Muscle layer of colon (tissue), 2 donors: ENCODE measurements around the gene UROS.

ENCODE experiments used
- H3K27ac ChIP-seq: one replicate; pipeline ENCODE4 v1.7.0; 2013; ENCODE audit warnings: low read depth, mild to moderate bottlenecking, low read length, moderate library complexity
- H3K27me3 ChIP-seq, 2 donors: one replicate each; pipeline ENCODE4 v1.7.0; 2013; ENCODE audit warnings: low read length in 2 of 2, mild to moderate bottlenecking in 2 of 2; ENCODE audit not compliant: insufficient read depth in 2 of 2, control insufficient read depth in 1 of 2
- H3K36me3 ChIP-seq: one replicate; pipeline ENCODE4 v1.7.0; 2013; ENCODE audit warnings: mild to moderate bottlenecking, low read length; ENCODE audit not compliant: insufficient read depth
- H3K4me1 ChIP-seq: one replicate; pipeline ENCODE4 v1.7.0; 2013; ENCODE audit warnings: mild to moderate bottlenecking, low read length; ENCODE audit not compliant: insufficient read depth
- H3K4me3 ChIP-seq, 2 donors: one replicate each; pipeline ENCODE4 v1.7.0; 2013; ENCODE audit warnings: low read length in 2 of 2, low read depth in 1 of 2, mild to moderate bottlenecking in 1 of 2, moderate library complexity in 1 of 2
- H3K9ac ChIP-seq: one replicate; pipeline ENCODE4 v1.7.0; 2013; ENCODE audit warnings: low read length
- H3K9me3 ChIP-seq: one replicate; pipeline ENCODE4 v1.7.0; 2013; ENCODE audit warnings: mild to moderate bottlenecking, low read length
- donor health status: abdominal sarcoma.
- donor health status: Adenocarcinoma of cecum.

Gene UROS

GRCh38 chr10:125783957-125784356 is 39.1 kb downstream of the UROS start:
- Histone ChIP-seq H3K9me3 (no peaks in the 10 kb centered on the region), H3K27me3 (no peaks in the 10 kb centered on the region), H3K4me3 (no peak overlapping the region), H3K36me3 (peaks cover 5% of the 10 kb centered on the region), H3K4me1 (no peaks in the 10 kb centered on the region), H3K27ac (no peak overlapping the region), H3K9ac (no peak overlapping the region)

GRCh38 chr10:125783408-125783807 is 39.6 kb downstream of the UROS start:
- H3K4me1 ChIP-seq, result no peaks in the 10 kb centered on the region

GRCh38 chr10:125782616-125783015 is 40.4 kb downstream of the UROS start:
- Histone ChIP-seq H3K27ac (no peak overlapping the region), H3K4me3 (no peak overlapping the region), H3K36me3 (no peaks in the 10 kb centered on the region), H3K27me3 (no peaks in the 10 kb centered on the region), H3K4me1 (no peaks in the 10 kb centered on the region), H3K9ac (no peak overlapping the region), H3K9me3 (no peaks in the 10 kb centered on the region)

More at GRCh38 chr10:125783408-125783807, 39.6 kb downstream of the UROS start:
- no peak overlapping the region for H3K4me3 ChIP-seq
- H3K27ac ChIP-seq, result no peak overlapping the region
- no peaks in the 10 kb centered on the region for H3K9me3 ChIP-seq
- H3K9ac ChIP-seq, result no peak overlapping the region
- H3K27me3 ChIP-seq, result no peaks in the 10 kb centered on the region
- peaks cover 5% of the 10 kb centered on the region for H3K36me3 ChIP-seq

- H3K4me3 ChIP-seq, result no peak overlapping the region
- no peak overlapping the region for H3K9ac ChIP-seq
These were observed 41.0 kb downstream of the UROS start for GRCh38 chr10:125782054-125782453.

GRCh38 chr10:125781374-125781773 is 41.7 kb downstream of the UROS start:
- no peak overlapping the region for H3K4me3 ChIP-seq
- no peak overlapping the region for H3K27ac ChIP-seq
- no peaks in the 10 kb centered on the region for H3K9me3 ChIP-seq
- no peaks in the 10 kb centered on the region for H3K4me1 ChIP-seq
- no peaks in the 10 kb centered on the region for H3K27me3 ChIP-seq
- no peak overlapping the region for H3K9ac ChIP-seq
- no peaks in the 10 kb centered on the region for H3K36me3 ChIP-seq

More at GRCh38 chr10:125782054-125782453, 41.0 kb downstream of the UROS start:
- Histone ChIP-seq H3K4me1 (no peaks in the 10 kb centered on the region), H3K9me3 (no peaks in the 10 kb centered on the region), H3K27ac (no peak overlapping the region), H3K27me3 (no peaks in the 10 kb centered on the region), H3K36me3 (no peaks in the 10 kb centered on the region)

GRCh38 chr10:125779403-125780327 is 43.4 kb downstream of the UROS start:
- H3K4me3 ChIP-seq, result no peak overlapping the region
- no peak overlapping the region for H3K27ac ChIP-seq
- H3K9me3 ChIP-seq, result no peaks in the 10 kb centered on the region
- no peaks in the 10 kb centered on the region for H3K4me1 ChIP-seq
- H3K27me3 ChIP-seq, result no peaks in the 10 kb centered on the region
- no peaks in the 10 kb centered on the region for H3K36me3 ChIP-seq
- no peak overlapping the region for H3K9ac ChIP-seq

- H3K4me1 ChIP-seq, result no peaks in the 10 kb centered on the region
These were observed 44.5 kb downstream of the UROS start for GRCh38 chr10:125778556-125778955.

GRCh38 chr10:125777806-125778205 is 45.3 kb downstream of the UROS start:
- Histone ChIP-seq H3K9ac (no peak overlapping the region), H3K36me3 (no peaks in the 10 kb centered on the region)

More at GRCh38 chr10:125778556-125778955, 44.5 kb downstream of the UROS start:
- Histone ChIP-seq H3K27me3 (no peaks in the 10 kb centered on the region), H3K27ac (no peak overlapping the region), H3K4me3 (no peak overlapping the region), H3K9ac (no peak overlapping the region), H3K9me3 (no peaks in the 10 kb centered on the region), H3K36me3 (no peaks in the 10 kb centered on the region)

GRCh38 chr10:125775491-125776106 is 47.5 kb downstream of the UROS start, which contains the start of gene MMP21:
MMP21 (minus strand) TSS chr10:125775821; CDS start chr10:125775821, 0 bp downstream.
- Histone ChIP-seq H3K9me3 (no peaks in the 10 kb centered on the region), H3K36me3 (no peaks in the 10 kb centered on the region), H3K9ac (no peak within 1 kb of the TSS), H3K4me1 (no peaks in the 10 kb centered on the region), H3K4me3 (no peak within 1 kb of the TSS), H3K27me3 (no peaks in the 10 kb centered on the region), H3K27ac (no peak within 1 kb of the TSS)

More at GRCh38 chr10:125777806-125778205, 45.3 kb downstream of the UROS start:
- Histone ChIP-seq H3K4me1 (no peaks in the 10 kb centered on the region), H3K9me3 (no peaks in the 10 kb centered on the region), H3K27ac (no peak overlapping the region), H3K4me3 (no peak overlapping the region), H3K27me3 (no peaks in the 10 kb centered on the region)

GRCh38 chr10:125774581-125775191 is 48.4 kb downstream of the UROS start:
- no peak overlapping the region for H3K27ac ChIP-seq
- no peaks in the 10 kb centered on the region for H3K9me3 ChIP-seq
- no peak overlapping the region for H3K4me3 ChIP-seq
- H3K4me1 ChIP-seq, result no peaks in the 10 kb centered on the region
- H3K36me3 ChIP-seq, result no peaks in the 10 kb centered on the region
- H3K27me3 ChIP-seq, result no peaks in the 10 kb centered on the region
- H3K9ac ChIP-seq, result no peak overlapping the region
